HL-60 (cell line): Measurements from ENCODE around the gene PAPPA2.

Source experiments
- DNase-seq, 2 experiments: peaks; one replicate each; pipeline ENCODE4 v3.0.0-alpha.2; 2010 to 2020; ENCODE audit warnings: low read depth in 1 of 2, low spot score in 1 of 2
- H3K27ac ChIP-seq: fragments of 250-450 bp; sonication (Bioruptor Pico); replicated peaks from 2 replicates; pipeline ENCODE4 v1.5.1; 2020; ENCODE audit warnings: mild to moderate bottlenecking, moderate library complexity
- H3K27me3 ChIP-seq: fragments of 250-450 bp; sonication (Bioruptor Pico); 2 replicates; pipeline ENCODE4 v1.5.1; 2021; ENCODE audit warnings: mild to moderate bottlenecking, moderate library complexity; ENCODE audit not compliant: insufficient read depth, poor library complexity, severe bottlenecking
- H3K4me3 ChIP-seq: replicated peaks from 2 replicates; pipeline ENCODE4 v1.5.1; 2011; ENCODE audit warnings: mild to moderate bottlenecking, control low read depth, low read length; ENCODE audit not compliant: insufficient read depth
- GABPA ChIP-seq: IDR thresholded peaks from 2 replicates; pipeline ENCODE4 v1.6.1; 2012; ENCODE audit warnings: low read depth
- POLR2AphosphoS5 ChIP-seq: IDR thresholded peaks from 2 replicates; pipeline ENCODE4 v1.6.1; 2012; ENCODE audit warnings: low read depth
- SPI1 ChIP-seq: IDR thresholded peaks from 2 replicates; pipeline ENCODE4 v1.6.1; 2012; ENCODE audit warnings: low read depth, mild to moderate bottlenecking, borderline replicate concordance
- TF ChIP-seq, protein P1 (sequence below): IDR thresholded peaks from 2 replicates; pipeline ENCODE4 v1.6.1; 2012; ENCODE audit warnings: low read depth; ENCODE audit not compliant: insufficient replicate concordance
- TF ChIP-seq, protein P2 (sequence below): IDR thresholded peaks from one replicate; pipeline ENCODE4 v1.5.1; 2011; ENCODE audit warnings: low read length, control low read depth, inconsistent platforms; ENCODE audit not compliant: insufficient read depth

Gene PAPPA2

GRCh38 chr1:176816232-176816631 is 353.3 kb downstream of the PAPPA2 start:
- H3K27me3 ChIP-seq, result no peaks in the 10 kb centered on the region
- no peak overlapping the region for H3K27ac ChIP-seq
- DNase-seq, result no peak
- no peak overlapping the region for H3K4me3 ChIP-seq
- no peak for TF ChIP-seq POLR2AphosphoS5
- TF ChIP-seq GABPA, result no peak
- TF ChIP-seq, protein P1, sequence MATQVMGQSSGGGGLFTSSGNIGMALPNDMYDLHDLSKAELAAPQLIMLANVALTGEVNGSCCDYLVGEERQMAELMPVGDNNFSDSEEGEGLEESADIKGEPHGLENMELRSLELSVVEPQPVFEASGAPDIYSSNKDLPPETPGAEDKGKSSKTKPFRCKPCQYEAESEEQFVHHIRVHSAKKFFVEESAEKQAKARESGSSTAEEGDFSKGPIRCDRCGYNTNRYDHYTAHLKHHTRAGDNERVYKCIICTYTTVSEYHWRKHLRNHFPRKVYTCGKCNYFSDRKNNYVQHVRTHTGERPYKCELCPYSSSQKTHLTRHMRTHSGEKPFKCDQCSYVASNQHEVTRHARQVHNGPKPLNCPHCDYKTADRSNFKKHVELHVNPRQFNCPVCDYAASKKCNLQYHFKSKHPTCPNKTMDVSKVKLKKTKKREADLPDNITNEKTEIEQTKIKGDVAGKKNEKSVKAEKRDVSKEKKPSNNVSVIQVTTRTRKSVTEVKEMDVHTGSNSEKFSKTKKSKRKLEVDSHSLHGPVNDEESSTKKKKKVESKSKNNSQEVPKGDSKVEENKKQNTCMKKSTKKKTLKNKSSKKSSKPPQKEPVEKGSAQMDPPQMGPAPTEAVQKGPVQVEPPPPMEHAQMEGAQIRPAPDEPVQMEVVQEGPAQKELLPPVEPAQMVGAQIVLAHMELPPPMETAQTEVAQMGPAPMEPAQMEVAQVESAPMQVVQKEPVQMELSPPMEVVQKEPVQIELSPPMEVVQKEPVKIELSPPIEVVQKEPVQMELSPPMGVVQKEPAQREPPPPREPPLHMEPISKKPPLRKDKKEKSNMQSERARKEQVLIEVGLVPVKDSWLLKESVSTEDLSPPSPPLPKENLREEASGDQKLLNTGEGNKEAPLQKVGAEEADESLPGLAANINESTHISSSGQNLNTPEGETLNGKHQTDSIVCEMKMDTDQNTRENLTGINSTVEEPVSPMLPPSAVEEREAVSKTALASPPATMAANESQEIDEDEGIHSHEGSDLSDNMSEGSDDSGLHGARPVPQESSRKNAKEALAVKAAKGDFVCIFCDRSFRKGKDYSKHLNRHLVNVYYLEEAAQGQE, result no peak
- no peak for TF ChIP-seq SPI1
- TF ChIP-seq, protein P2, sequence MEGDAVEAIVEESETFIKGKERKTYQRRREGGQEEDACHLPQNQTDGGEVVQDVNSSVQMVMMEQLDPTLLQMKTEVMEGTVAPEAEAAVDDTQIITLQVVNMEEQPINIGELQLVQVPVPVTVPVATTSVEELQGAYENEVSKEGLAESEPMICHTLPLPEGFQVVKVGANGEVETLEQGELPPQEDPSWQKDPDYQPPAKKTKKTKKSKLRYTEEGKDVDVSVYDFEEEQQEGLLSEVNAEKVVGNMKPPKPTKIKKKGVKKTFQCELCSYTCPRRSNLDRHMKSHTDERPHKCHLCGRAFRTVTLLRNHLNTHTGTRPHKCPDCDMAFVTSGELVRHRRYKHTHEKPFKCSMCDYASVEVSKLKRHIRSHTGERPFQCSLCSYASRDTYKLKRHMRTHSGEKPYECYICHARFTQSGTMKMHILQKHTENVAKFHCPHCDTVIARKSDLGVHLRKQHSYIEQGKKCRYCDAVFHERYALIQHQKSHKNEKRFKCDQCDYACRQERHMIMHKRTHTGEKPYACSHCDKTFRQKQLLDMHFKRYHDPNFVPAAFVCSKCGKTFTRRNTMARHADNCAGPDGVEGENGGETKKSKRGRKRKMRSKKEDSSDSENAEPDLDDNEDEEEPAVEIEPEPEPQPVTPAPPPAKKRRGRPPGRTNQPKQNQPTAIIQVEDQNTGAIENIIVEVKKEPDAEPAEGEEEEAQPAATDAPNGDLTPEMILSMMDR, result no peak

DNA sequence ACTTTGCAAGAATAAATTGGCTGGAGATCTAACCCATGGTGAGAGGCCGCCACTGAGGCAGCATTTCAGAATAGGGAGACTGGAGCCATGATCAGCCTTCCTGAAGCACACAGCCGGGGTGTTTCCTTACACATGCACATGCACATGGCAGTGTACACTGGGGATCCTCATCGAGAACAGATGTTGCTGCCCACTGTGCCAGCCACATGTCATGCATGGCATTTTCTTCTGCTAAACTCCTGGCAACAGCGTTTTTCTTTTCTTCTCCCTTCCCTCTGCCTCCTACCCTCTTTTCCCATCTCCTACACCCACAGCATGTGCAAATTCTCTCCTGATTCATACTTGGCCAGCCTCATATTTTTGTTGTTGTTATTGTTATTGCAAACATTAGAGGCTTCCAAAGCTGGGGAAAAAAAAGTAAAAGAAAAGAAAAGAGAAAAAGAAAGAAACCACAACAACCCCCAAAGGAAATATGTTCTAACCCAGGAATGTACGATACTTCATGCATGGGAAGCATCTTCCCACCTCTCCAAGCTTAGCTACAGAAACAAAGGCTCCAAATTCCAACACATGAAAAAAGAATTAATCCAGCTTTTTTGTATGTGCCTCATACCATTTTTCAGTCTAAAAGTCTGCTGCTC is 357.5 kb downstream of the PAPPA2 start:
- H3K27ac ChIP-seq, result no peak overlapping the region
- no peak for DNase-seq
- TF ChIP-seq, protein P1, result no peak
- no peak for TF ChIP-seq POLR2AphosphoS5
- TF ChIP-seq GABPA, result no peak
- no peak for TF ChIP-seq SPI1
- TF ChIP-seq, protein P2, result no peak
- H3K27me3 ChIP-seq, result no peaks in the 10 kb centered on the region
- H3K4me3 ChIP-seq, result no peak overlapping the region

- Histone ChIP-seq H3K27ac (no peak overlapping the region), H3K4me3 (no peak overlapping the region), H3K27me3 (no peaks in the 10 kb centered on the region)
- TF ChIP-seq, protein P2, result no peak
- TF ChIP-seq GABPA (no peak), POLR2AphosphoS5 (no peak), SPI1 (no peak)
- TF ChIP-seq, protein P1, result no peak
- no peak for DNase-seq
These were observed 363.3 kb downstream of the PAPPA2 start for GRCh38 chr1:176826265-176826664.
